ENCODE data around the gene OR7C2.

Gene OR7C2

DNA sequence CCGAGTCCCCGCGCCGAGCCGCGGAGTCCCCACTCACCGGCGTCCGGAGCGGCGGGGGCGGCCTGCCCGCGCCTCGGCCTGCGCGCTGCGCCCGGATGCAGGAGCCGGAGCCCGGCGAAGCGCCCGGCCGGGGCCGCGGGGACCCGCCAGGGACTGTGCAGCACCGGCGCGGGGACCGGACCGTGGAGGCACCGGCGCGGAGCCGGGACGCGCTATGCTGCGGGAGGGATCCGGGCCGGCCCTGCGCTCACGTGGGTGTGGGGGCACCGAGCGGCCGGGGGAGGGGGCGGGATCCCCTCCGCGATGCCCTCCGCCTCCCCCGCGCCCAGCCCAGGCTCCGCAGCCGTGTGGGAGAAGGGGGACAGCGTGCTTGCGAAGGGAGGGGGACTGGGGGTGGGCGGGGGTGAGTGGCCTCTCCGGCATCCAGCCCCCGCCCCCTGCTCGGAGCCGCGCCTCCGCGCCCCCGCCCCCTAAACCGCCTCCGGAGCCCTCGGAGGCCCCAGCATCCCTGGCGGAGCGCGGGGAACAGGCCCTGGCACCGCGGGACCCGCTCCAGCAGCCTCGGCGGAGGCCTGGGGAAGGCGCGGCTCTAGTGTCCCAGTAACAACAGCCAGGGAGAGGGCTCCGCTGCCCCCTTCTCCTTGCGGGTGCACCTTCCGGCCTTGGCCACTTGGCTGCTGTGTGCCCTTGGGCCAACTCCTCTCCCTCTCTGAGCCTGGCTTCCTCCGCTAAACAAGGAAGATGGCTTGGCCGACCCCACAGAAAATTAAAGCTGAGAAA is 38.4 kb downstream of the OR7C2 start, which contains the start of gene SLC1A6:
Gene SLC1A6 (minus strand): TSS at position 389 of the 780 bp plus-strand sequence. CDS start 6,954 bp downstream, outside the sequence.
- DNase-seq = no peak

DNA sequence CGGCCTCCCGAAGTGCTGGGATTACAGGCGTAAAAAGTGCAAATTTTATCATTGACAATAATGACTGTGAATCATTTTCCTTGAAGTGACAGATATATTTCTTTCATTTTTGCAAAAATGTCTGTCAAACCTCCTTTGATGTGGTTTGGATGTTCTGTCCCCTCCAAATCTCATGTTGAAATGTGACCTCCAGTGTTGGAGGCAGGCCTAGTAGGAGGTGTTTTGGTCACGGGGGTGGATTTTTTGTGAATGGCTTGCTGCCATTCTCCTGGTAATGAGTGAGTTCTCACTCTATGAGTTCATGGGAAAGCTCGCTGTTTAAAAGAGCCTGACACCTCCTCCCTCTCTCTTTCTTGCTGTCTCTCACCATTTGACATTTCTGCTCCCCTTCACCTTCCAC is 43.8 kb downstream of the OR7C2 start:
- no peak for DNase-seq

All from stimulated activated CD4-positive, alpha-beta T cell treated with anti-CD3 and anti-CD28 coated beads, Interleukin-2, amount 100 ng/mL, for 48 hours (primary cell).